A549 (cell line): Measurements from ENCODE around the gene ALDH4A1. TPM values are rescaled to one million over a fixed set of nuclear protein-coding genes. Genes with fewer than 3 reads are reported as not detected.
"Not testable (repeated sequence)": the region's sequence is repeated elsewhere in the genome, so short reads cannot be mapped to it uniquely, and the experiment has no call there.

Experiments used
- ATAC-seq, 2 experiments: fragments of 200-7000 bp in 1 of 2; fragments of >200 bp in 1 of 2; cut with Nextera tagmentation in 1 of 2; cut with Tn5 transposase in 1 of 2; 3 replicates each; pipeline versions ENCODE4 v1.8.0 to v1.9.1; 2018 to 2020; ENCODE audit warnings: mild to moderate bottlenecking in 1 of 2, moderate library complexity in 1 of 2
- CTCF ChIA-PET: fragments of 300-600 bp; sonication (Branson Sonifier 250); formaldehyde crosslinking; extraction: SDS; loops from one replicate; lab custom pipeline; 2021; ENCODE audit warnings: antibody characterized with exemption, inconsistent platforms; lab: Yijun Ruan, JAX
- POLR2A ChIA-PET: fragments of 350-600 bp; formaldehyde crosslinking; extraction: SDS; loops from one replicate; lab custom pipeline; 2021; ENCODE audit warnings: antibody characterized with exemption, inconsistent platforms; lab: Yijun Ruan, JAX
- DNase-seq, 2 experiments: peaks; one replicate each; pipeline versions ENCODE4 v3.0.0 to v3.0.0-alpha.2; 2011 to 2016; ENCODE audit warnings: low read depth in 1 of 2, low spot score in 1 of 2
- FAIRE-seq: peaks from 2 replicates; lab custom pipeline; 2011; peaks lifted over from hg19 to GRCh38; lab: Jason Lieb, UNC
- H3K27ac ChIP-seq, 2 experiments: fragments of >200 bp; sonication (Bioruptor Twin); formaldehyde crosslinking; 3 replicates each; pipeline ENCODE4 v1.5.1; 2016 to 2017
- H3K4me1 ChIP-seq: fragments of >200 bp; sonication (Bioruptor Twin); formaldehyde crosslinking; 3 replicates; pipeline ENCODE4 v1.6.1; 2016
- H3K4me2 ChIP-seq: fragments of >200 bp; sonication (Bioruptor Twin); formaldehyde crosslinking; 3 replicates; pipeline ENCODE4 v1.6.1; 2016
- H3K4me3 ChIP-seq: fragments of >200 bp; sonication (Bioruptor Twin); formaldehyde crosslinking; 3 replicates; pipeline ENCODE4 v1.5.1; 2016
- H3K9me3 ChIP-seq: fragments of >200 bp; sonication (Bioruptor Twin); formaldehyde crosslinking; 3 replicates; pipeline ENCODE4 v1.6.1; 2016
- CBX2 ChIP-seq: fragments of 200-600 bp; sonication (generic); IDR thresholded peaks from 2 replicates; pipeline ENCODE4 v1.6.1; 2016; ENCODE audit warnings: low read depth, mild to moderate bottlenecking, borderline replicate concordance
- CBX8 ChIP-seq: fragments of 200-600 bp; sonication (generic); IDR thresholded peaks from 2 replicates; pipeline ENCODE4 v1.6.1; 2016
- CHD2 ChIP-seq: fragments of 150-350 bp; IDR thresholded peaks from 2 replicates; pipeline ENCODE4 v1.6.1; 2014; ENCODE audit warnings: low read length; ENCODE audit not compliant: partially characterized antibody
- CHD4 ChIP-seq: fragments of 200-600 bp; sonication (generic); IDR thresholded peaks from 2 replicates; pipeline ENCODE4 v1.6.1; 2016; ENCODE audit warnings: antibody characterized with exemption, mild to moderate bottlenecking, borderline replicate concordance
- CTCF ChIP-seq: fragments of >200 bp; sonication (Bioruptor Twin); formaldehyde crosslinking; IDR thresholded peaks from 3 replicates; pipeline ENCODE4 v1.5.1; 2016
- E2F6 ChIP-seq: IDR thresholded peaks from 2 replicates; pipeline ENCODE4 v1.6.1; 2012; ENCODE audit warnings: low read depth, borderline replicate concordance
- ESRRA ChIP-seq: fragments of 150-350 bp; IDR thresholded peaks from 2 replicates; pipeline ENCODE4 v1.6.1; 2014; ENCODE audit warnings: mild to moderate bottlenecking, low read length, borderline replicate concordance
- FOSB ChIP-seq: fragments of 250-450 bp; sonication (Bioruptor Pico); IDR thresholded peaks from 2 replicates; pipeline ENCODE4 v1.5.0; 2020; ENCODE audit warnings: mild to moderate bottlenecking, moderate library complexity
- FOSL2 ChIP-seq, 2 experiments: fragments of 450-650 bp in 1 of 2; fragments of >200 bp in 1 of 2; sonication (Bioruptor Twin) in 1 of 2; formaldehyde crosslinking; IDR thresholded peaks; 2 replicates each; pipeline versions ENCODE4 v1.5.0 to v1.6.1; 2016 to 2020; ENCODE audit warnings: mild to moderate bottlenecking in 1 of 2, moderate library complexity in 1 of 2
- HDAC2 ChIP-seq: fragments of 200-600 bp; sonication (generic); IDR thresholded peaks from 2 replicates; pipeline ENCODE4 v1.6.1; 2016
- HOXB13 ChIP-seq: fragments of 250-450 bp; sonication (Bioruptor Pico); IDR thresholded peaks from 2 replicates; pipeline ENCODE4 v1.5.0; 2020; ENCODE audit warnings: low read depth, mild to moderate bottlenecking, moderate library complexity
- JUN ChIP-seq, 2 experiments: fragments of >200 bp; sonication (Bioruptor Twin); formaldehyde crosslinking; IDR thresholded peaks; 2 replicates in 1 of 2; 3 replicates in 1 of 2; pipeline ENCODE4 v1.6.1; 2016 to 2017
- JUNB ChIP-seq: fragments of >200 bp; sonication (Bioruptor Twin); formaldehyde crosslinking; IDR thresholded peaks from 2 replicates; pipeline ENCODE4 v1.6.1; 2016
- KDM1A ChIP-seq: fragments of 200-600 bp; sonication (generic); IDR thresholded peaks from 2 replicates; pipeline ENCODE4 v1.6.1; 2016; ENCODE audit warnings: low read depth, mild to moderate bottlenecking
- KDM5A ChIP-seq: fragments of 200-600 bp; sonication (generic); IDR thresholded peaks from 2 replicates; pipeline ENCODE4 v1.6.1; 2016; ENCODE audit warnings: antibody characterized with exemption, mild to moderate bottlenecking
- NFE2L2 ChIP-seq: fragments of 150-350 bp; conservative IDR thresholded peaks from 2 replicates; pipeline ENCODE4 v1.6.1; 2014; ENCODE audit warnings: low read length
- NPAS2 ChIP-seq: fragments of 250-450 bp; sonication (Bioruptor Pico); IDR thresholded peaks from 2 replicates; pipeline ENCODE4 v1.8.0; 2022; ENCODE audit warnings: mild to moderate bottlenecking, moderate library complexity, borderline replicate concordance
- POLR2A ChIP-seq: IDR thresholded peaks from 2 replicates; pipeline ENCODE4 v1.6.1; 2012; ENCODE audit warnings: mild to moderate bottlenecking, low read length
- POLR2AphosphoS2 ChIP-seq: conservative IDR thresholded peaks from 2 replicates; pipeline ENCODE4 v1.6.1; 2012; ENCODE audit warnings: low read length, improper control_type of control experiment, inconsistent platforms
- RFX5 ChIP-seq: fragments of 450-650 bp; IDR thresholded peaks from 2 replicates; pipeline ENCODE4 v1.7.1; 2014; ENCODE audit warnings: antibody characterized with exemption, mild to moderate bottlenecking, moderate library complexity
- RNF2 ChIP-seq: fragments of 200-600 bp; sonication (generic); IDR thresholded peaks from 2 replicates; pipeline ENCODE4 v1.6.1; 2016; ENCODE audit warnings: low read depth, mild to moderate bottlenecking, antibody characterized with exemption, moderate library complexity, borderline replicate concordance
- SREBF2 ChIP-seq: fragments of 450-650 bp; IDR thresholded peaks from 2 replicates; pipeline ENCODE4 v1.6.1; 2014; ENCODE audit warnings: mild to moderate bottlenecking, moderate library complexity
- ZNF302 ChIP-seq: fragments of 250-450 bp; sonication (Bioruptor Pico); IDR thresholded peaks from 2 replicates; pipeline ENCODE4 v1.9.0; 2021; ENCODE audit warnings: inconsistent platforms, mild to moderate bottlenecking, moderate library complexity
- WGBS: methylation state at CpG from one replicate; pipeline ENCODE4 v1.1.6; 2017; ENCODE audit errors: missing lambda C conversion rate; 5-methylcytosine and 5-hydroxymethylcytosine counted together
- polyA plus RNA-seq, 4 experiments: library from polyadenylated mRNA; depleted of rRNA in 3 of 4; stranded (reverse); fragments of >200 nt; fragmentation: RNase III in 1 of 4; extraction: RNeasy Plus Mini Kit Qiagen cat#74134 plus additional on column Dnase treatment in 1 of 4; gene quantifications; 2 replicates in 3 of 4; 3 replicates in 1 of 4; pipeline ENCODE4 v1.2.3, GENCODE V29; 2011 to 2017
- TF ChIP-seq, protein P1 (sequence below): fragments of >200 bp; sonication (Bioruptor Twin); formaldehyde crosslinking; IDR thresholded peaks from 3 replicates; pipeline ENCODE4 v1.6.1; 2016
- TF ChIP-seq, protein P2 (sequence below): fragments of 250-450 bp; sonication (Bioruptor Pico); IDR thresholded peaks from 2 replicates; pipeline ENCODE4 v1.5.0; 2020; ENCODE audit warnings: low read depth, mild to moderate bottlenecking, moderate library complexity
- TF ChIP-seq, protein P3 (sequence below): fragments of >200 bp; sonication (Bioruptor Twin); formaldehyde crosslinking; IDR thresholded peaks from 2 replicates; pipeline ENCODE4 v1.6.1; 2016
- TF ChIP-seq, protein P4 (sequence below): IDR thresholded peaks from 2 replicates; pipeline ENCODE4 v1.6.1; 2012

Gene ALDH4A1
- polyA plus RNA-seq, 2 of the 4 experiments (the other 2 are of a cell fraction), result 9.4 to 15.4 TPM

- Histone ChIP-seq H3K4me2 (no peak overlapping the region), H3K4me1 (no peaks in the 10 kb centered on the region), H3K27ac (no peak overlapping the region), H3K9me3 (no peaks in the 10 kb centered on the region), H3K4me3 (no peak overlapping the region)
- TF ChIP-seq NFE2L2 (no peak), POLR2AphosphoS2 (no peak), FOSL2 (IDR thresholded peaks at IDR 0.05) (no peak), FOSL2 (CRISPR knock-in tag; IDR thresholded peaks at IDR 0.05) (no peak), KDM1A (no peak)
- TF ChIP-seq, protein P1, sequence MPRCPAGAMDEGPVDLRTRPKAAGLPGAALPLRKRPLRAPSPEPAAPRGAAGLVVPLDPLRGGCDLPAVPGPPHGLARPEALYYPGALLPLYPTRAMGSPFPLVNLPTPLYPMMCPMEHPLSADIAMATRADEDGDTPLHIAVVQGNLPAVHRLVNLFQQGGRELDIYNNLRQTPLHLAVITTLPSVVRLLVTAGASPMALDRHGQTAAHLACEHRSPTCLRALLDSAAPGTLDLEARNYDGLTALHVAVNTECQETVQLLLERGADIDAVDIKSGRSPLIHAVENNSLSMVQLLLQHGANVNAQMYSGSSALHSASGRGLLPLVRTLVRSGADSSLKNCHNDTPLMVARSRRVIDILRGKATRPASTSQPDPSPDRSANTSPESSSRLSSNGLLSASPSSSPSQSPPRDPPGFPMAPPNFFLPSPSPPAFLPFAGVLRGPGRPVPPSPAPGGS, result no peak
- FAIRE-seq, result no peak
- ChIA-PET CTCF (interaction anchor here (1.0 to 1.8 kb wide), 2 partner anchors 23 to 255 kb away, joined by 3 to 7 read pairs; no protein-coding TSS in a partner anchor), POLR2A (no interaction called here)
- DNase-seq, result no peak
- no peak for ATAC-seq
- WGBS, result 25% methylated on average over 6 of the region's 6 CpGs
Observed at GRCh38 chr1:18852501-18852900, 49.9 kb downstream of the ALDH4A1 start.

- CTCF ChIA-PET, result interaction anchor here (1.9 kb wide), 1 partner anchor 35 kb away, joined by 4 read pairs; no protein-coding TSS in a partner anchor
Observed at GRCh38 chr1:18849261-18849711, 53.1 kb downstream of the ALDH4A1 start.

GRCh38 chr1:18847723-18848122, 54.6 kb downstream of the ALDH4A1 start:
- H3K4me2 ChIP-seq, result not testable (repeated sequence)

More at GRCh38 chr1:18849261-18849711, 53.1 kb downstream of the ALDH4A1 start:
- no peak for TF ChIP-seq NFE2L2
- TF ChIP-seq ESRRA, result no peak
- TF ChIP-seq, protein P2, sequence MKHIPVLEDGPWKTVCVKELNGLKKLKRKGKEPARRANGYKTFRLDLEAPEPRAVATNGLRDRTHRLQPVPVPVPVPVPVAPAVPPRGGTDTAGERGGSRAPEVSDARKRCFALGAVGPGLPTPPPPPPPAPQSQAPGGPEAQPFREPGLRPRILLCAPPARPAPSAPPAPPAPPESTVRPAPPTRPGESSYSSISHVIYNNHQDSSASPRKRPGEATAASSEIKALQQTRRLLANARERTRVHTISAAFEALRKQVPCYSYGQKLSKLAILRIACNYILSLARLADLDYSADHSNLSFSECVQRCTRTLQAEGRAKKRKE (CRISPR knock-in tag), result no peak
- no peak for TF ChIP-seq CHD4
- TF ChIP-seq NPAS2 (CRISPR knock-in tag), result no peak
- no peak for TF ChIP-seq JUNB
- no peak for TF ChIP-seq KDM1A
- TF ChIP-seq CHD2, result no peak
- TF ChIP-seq, protein P3, sequence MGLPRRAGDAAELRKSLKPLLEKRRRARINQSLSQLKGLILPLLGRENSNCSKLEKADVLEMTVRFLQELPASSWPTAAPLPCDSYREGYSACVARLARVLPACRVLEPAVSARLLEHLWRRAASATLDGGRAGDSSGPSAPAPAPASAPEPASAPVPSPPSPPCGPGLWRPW, result no peak
- TF ChIP-seq, protein P4, sequence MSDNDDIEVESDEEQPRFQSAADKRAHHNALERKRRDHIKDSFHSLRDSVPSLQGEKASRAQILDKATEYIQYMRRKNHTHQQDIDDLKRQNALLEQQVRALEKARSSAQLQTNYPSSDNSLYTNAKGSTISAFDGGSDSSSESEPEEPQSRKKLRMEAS, result no peak
- no peak for TF ChIP-seq POLR2AphosphoS2
- TF ChIP-seq HDAC2, result no peak
- no peak for TF ChIP-seq RFX5
- TF ChIP-seq FOSB, result no peak
- H3K9me3 ChIP-seq, result no peaks in the 10 kb centered on the region
- DNase-seq (no peak), FAIRE-seq (no peak), ATAC-seq (no peak)
- no peak overlapping the region for H3K4me3 ChIP-seq
- POLR2A ChIA-PET, result no interaction called here
- H3K4me1 ChIP-seq, result no peaks in the 10 kb centered on the region
- H3K27ac ChIP-seq, result no peak overlapping the region
- H3K4me2 ChIP-seq, result no peak overlapping the region
- 28% methylated on average over 3 of the region's 11 CpGs for WGBS

GRCh38 chr1:18840145-18840544, 62.2 kb downstream of the ALDH4A1 start:
- no peak for TF ChIP-seq E2F6
- TF ChIP-seq CTCF, result no peak
- no peak for TF ChIP-seq KDM1A
- no peak for TF ChIP-seq RNF2
- no peak for TF ChIP-seq HOXB13 (CRISPR knock-in tag)
- TF ChIP-seq SREBF2, result no peak
- no peak for TF ChIP-seq CBX2
- no peak for TF ChIP-seq JUN (IDR thresholded peaks at IDR 0.05)
- TF ChIP-seq ESRRA, result no peak
- no peak for TF ChIP-seq KDM5A
- TF ChIP-seq POLR2A, result no peak
- no peak for TF ChIP-seq ZNF302
- no peak for TF ChIP-seq CBX8
- TF ChIP-seq, protein P3, result no peak
- no peak for TF ChIP-seq FOSB
- DNase-seq, result no peak
- H3K27ac ChIP-seq, result no peak overlapping the region
- no peak overlapping the region for H3K4me2 ChIP-seq
- no peak overlapping the region for H3K4me3 ChIP-seq
- POLR2A ChIA-PET, result no interaction called here
- FAIRE-seq, result no peak
- no peaks in the 10 kb centered on the region for H3K4me1 ChIP-seq
- ATAC-seq, result no peak
- WGBS, result 61% methylated on average over 15 of the region's 17 CpGs
- CTCF ChIA-PET, result no interaction called here
- H3K9me3 ChIP-seq, result no peaks in the 10 kb centered on the region

More at GRCh38 chr1:18847723-18848122, 54.6 kb downstream of the ALDH4A1 start:
- FAIRE-seq, H3K4me1 ChIP-seq, DNase-seq, H3K4me3 ChIP-seq, H3K27ac ChIP-seq, H3K9me3 ChIP-seq, ATAC-seq, POLR2A ChIA-PET: not testable (repeated sequence)
- 31% methylated on average over 2 of the region's 2 CpGs for WGBS
- CTCF ChIA-PET, result interaction anchor here (0.5 to 1.9 kb wide), 4 partner anchors 28 to 251 kb away, joined by 3 to 4 read pairs (median 3); no protein-coding TSS in a partner anchor
